SJCRH30 (cell line): ENCODE measurements around the gene PTPRM. TPM values are rescaled to one million over a fixed set of nuclear protein-coding genes. Genes with fewer than 3 reads are reported as not detected.

Experiments
- DNase-seq, 2 experiments: peaks; one replicate each; pipeline ENCODE4 v3.0.0-alpha.2; 2015 to 2020
- H3K27ac ChIP-seq: fragments of 250-450 bp; sonication (Bioruptor Pico); 2 replicates; pipeline ENCODE4 v1.5.1; 2020; ENCODE audit warnings: mild to moderate bottlenecking, moderate library complexity
- H3K27me3 ChIP-seq: fragments of 250-450 bp; sonication (Bioruptor Pico); 2 replicates; pipeline ENCODE4 v1.5.1; 2020; ENCODE audit warnings: mild to moderate bottlenecking, moderate library complexity
- H3K36me3 ChIP-seq: fragments of 250-450 bp; sonication (Bioruptor Pico); 2 replicates; pipeline ENCODE4 v1.5.1; 2020; ENCODE audit warnings: mild to moderate bottlenecking, moderate library complexity
- H3K4me1 ChIP-seq: fragments of 250-450 bp; sonication (Bioruptor Pico); 2 replicates; pipeline ENCODE4 v1.5.1; 2020; ENCODE audit warnings: mild to moderate bottlenecking, moderate library complexity
- H3K4me3 ChIP-seq: fragments of 250-450 bp; sonication (Bioruptor Pico); 2 replicates; pipeline ENCODE4 v1.5.1; 2020; ENCODE audit warnings: mild to moderate bottlenecking, moderate library complexity
- H3K9me3 ChIP-seq: fragments of 250-450 bp; sonication (Bioruptor Pico); replicated peaks from 2 replicates; pipeline ENCODE4 v1.5.1; 2020; ENCODE audit warnings: mild to moderate bottlenecking, moderate library complexity
- total RNA-seq: library from RNA; depleted of rRNA; stranded (reverse); fragments of >200 nt; shearing (Covaris generic); gene quantifications from 2 replicates; pipeline ENCODE4 v1.2.3, GENCODE V29; 2014

Gene PTPRM
- total RNA-seq, 1 experiment from 2014 or later, result 10.1 TPM

DNA sequence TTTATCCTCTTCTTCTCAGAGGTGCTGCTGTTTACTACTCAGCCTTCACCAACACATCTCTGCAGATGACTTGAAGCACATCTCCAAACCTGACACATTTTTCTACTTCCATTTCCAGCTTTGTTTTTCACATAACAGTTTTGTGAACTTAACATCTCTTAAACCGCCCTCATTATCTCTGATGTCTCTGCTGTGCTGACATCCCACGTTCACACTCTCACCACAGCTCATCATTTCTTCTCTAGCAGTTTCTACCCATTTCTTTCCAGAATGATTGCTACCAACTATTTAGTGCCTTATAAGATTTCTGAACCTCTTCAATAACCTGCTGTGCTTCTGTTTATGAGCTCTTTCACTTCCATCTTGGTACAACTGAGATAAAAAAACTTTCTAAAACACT lies 238.0 kb downstream of the PTPRM start:
- no peak for DNase-seq
- Histone ChIP-seq H3K27me3 (no peaks in the 10 kb centered on the region), H3K36me3 (no peaks in the 10 kb centered on the region), H3K9me3 (no peaks in the 10 kb centered on the region), H3K27ac (no peak overlapping the region), H3K4me3 (no peak overlapping the region), H3K4me1 (no peaks in the 10 kb centered on the region)

GRCh38 chr18:7805880-7806279 lies 238.8 kb downstream of the PTPRM start:
- no peak overlapping the region for H3K27ac ChIP-seq
- no peak overlapping the region for H3K4me3 ChIP-seq
- no peaks in the 10 kb centered on the region for H3K27me3 ChIP-seq
- DNase-seq, result no peak
- H3K36me3 ChIP-seq, result no peaks in the 10 kb centered on the region
- H3K4me1 ChIP-seq, result no peaks in the 10 kb centered on the region
- H3K9me3 ChIP-seq, result no peaks in the 10 kb centered on the region

DNA sequence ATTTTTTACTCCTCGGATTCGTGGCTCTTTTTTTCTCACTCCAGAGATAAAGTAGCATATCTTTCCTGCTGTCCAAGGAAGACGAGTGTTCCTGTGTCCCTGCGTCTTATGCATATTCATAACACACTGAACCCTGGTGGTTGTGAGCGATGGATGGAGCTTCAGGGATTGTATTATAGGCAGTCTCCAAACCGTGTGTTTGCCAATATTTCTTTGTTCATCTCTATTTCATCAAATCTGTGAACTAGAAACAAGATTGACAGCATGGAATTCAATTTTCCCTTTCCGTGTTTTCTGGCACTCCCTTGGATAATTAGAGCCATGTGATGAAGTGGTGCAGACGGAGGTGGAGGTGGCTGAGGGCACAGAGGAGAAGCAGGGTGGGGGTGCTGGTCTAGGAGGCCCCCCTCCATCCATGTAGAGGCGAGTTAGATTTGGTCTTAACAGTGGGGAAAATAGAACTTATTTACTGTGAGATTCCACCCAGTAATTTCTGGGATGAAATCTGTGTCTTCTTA lies 240.9 kb downstream of the PTPRM start:
- H3K4me1 ChIP-seq, result 0 out of 2 replicates have a peak, but pooled peaks cover 4% of the 10 kb centered on the region
- H3K36me3 ChIP-seq, result no peaks in the 10 kb centered on the region
- H3K27ac ChIP-seq, result no peak overlapping the region
- no peak for DNase-seq
- no peak overlapping the region for H3K4me3 ChIP-seq
- H3K9me3 ChIP-seq, result no peaks in the 10 kb centered on the region
- no peaks in the 10 kb centered on the region for H3K27me3 ChIP-seq

DNA sequence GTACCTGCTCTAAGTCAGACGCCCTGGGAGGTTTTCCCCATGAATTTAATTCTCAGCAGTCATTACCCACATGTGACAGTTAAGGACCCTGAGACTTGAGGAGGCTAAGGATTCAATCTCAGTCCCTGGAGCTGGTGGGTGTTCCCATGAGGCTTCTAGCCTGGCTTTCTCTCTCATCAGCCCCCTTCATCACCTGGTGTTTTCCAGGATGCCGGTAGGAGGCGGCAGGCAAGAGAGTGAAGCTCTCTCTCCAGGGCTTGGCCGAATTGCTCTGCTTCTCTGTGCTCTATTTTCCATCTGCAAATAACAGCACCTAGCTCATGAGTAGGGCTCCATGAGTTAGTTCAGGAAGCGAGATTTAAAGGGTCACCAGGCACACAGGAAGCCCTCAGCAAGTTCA lies 241.9 kb downstream of the PTPRM start:
- H3K36me3 ChIP-seq, result no peaks in the 10 kb centered on the region
- no peaks in the 10 kb centered on the region for H3K27me3 ChIP-seq
- 0 out of 2 replicates have a peak, but pooled peaks cover 4% of the 10 kb centered on the region for H3K4me1 ChIP-seq
- no peak overlapping the region for H3K4me3 ChIP-seq
- DNase-seq, result no peak
- no peaks in the 10 kb centered on the region for H3K9me3 ChIP-seq
- H3K27ac ChIP-seq, result no peak overlapping the region

DNA sequence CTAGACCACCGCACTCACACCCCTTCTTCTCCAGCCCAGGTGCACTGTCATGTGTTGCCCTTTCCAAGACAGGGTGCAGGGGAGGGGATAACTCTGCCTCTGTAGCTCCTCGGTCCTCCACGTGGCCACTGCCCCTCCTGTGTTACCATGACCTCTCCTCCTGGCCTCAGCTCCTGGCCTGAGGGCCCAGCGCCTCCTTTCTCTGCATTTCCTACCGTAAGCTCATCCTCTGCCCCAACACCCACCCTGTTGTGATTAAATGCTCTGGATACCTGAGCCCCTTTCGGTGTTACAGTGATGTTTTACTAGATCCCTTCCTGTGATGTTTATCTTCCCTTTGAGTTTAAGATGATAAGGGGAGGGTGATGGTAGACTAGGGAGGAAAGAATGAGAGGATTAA lies 242.3 kb downstream of the PTPRM start:
- Histone ChIP-seq H3K4me1 (0 out of 2 replicates have a peak, but pooled peaks cover 4% of the 10 kb centered on the region), H3K4me3 (no peak overlapping the region), H3K27me3 (no peaks in the 10 kb centered on the region), H3K27ac (no peak overlapping the region), H3K9me3 (no peaks in the 10 kb centered on the region), H3K36me3 (no peaks in the 10 kb centered on the region)
- DNase-seq, result no peak

- Histone ChIP-seq H3K27me3 (no peaks in the 10 kb centered on the region), H3K9me3 (no peaks in the 10 kb centered on the region), H3K36me3 (no peaks in the 10 kb centered on the region), H3K27ac (no peak overlapping the region), H3K4me1 (0 out of 2 replicates have a peak, but pooled peaks cover 4% of the 10 kb centered on the region), H3K4me3 (no peak overlapping the region)
- DNase-seq, result no peak
These were observed 242.9 kb downstream of the PTPRM start for GRCh38 chr18:7809978-7810377.

DNA sequence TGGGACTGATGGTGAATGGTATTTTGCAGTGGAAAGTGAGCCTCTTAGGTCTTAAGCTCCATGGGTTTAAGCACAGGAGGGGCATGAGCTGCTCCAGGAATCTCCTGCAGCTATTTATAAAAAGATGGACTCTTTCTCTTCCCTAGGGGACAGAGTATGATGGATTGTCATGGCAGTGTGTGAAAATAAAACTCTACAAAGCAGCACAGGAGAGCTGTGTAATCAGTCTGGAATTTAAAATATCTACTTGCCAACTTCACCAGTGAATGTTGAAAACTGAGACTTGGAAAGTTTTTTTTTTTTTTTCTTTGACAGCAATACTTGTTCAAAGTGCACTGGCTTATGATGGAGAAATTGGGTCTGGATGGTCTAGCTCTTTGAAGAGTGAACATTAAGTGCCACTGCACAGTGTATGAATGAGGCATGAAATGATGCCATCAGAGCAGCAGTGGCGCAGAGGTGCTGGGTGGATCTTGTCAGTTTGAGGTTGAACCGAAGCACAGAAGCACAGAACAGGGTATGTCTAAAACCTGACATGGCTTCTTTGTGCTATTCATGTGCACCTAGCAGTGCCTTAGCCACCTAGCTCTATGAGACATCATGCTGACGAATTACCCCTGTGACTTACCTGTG lies 245.4 kb downstream of the PTPRM start:
- H3K27ac ChIP-seq, result no peak overlapping the region
- no peaks in the 10 kb centered on the region for H3K9me3 ChIP-seq
- H3K27me3 ChIP-seq, result no peaks in the 10 kb centered on the region
- peak in 1 of 2 experiments; percentile 21 for DNase-seq
- H3K4me1 ChIP-seq, result 0 out of 2 replicates have a peak, but pooled peaks cover 4% of the 10 kb centered on the region
- no peak overlapping the region for H3K4me3 ChIP-seq
- H3K36me3 ChIP-seq, result no peaks in the 10 kb centered on the region

DNA sequence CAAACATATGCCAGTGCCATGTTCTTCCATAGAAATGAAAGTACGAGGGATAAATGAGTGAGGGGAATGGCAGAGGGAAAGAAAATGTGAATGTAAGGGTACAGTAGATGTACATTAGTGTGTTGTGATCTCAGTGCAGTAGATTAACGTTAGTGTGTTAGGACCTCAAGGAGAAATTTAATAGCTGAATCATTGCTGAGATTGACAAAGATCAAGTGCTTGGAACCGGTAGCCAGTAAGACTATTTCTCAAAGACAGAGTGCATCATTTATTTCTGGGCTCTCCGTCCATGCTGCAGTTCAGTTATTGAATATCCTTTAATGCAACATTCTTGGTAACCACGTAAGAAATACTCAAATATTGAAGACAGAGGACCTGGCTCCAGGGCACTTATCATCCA lies 246.0 kb downstream of the PTPRM start:
- no peak for DNase-seq
- Histone ChIP-seq H3K27me3 (no peaks in the 10 kb centered on the region), H3K9me3 (no peaks in the 10 kb centered on the region), H3K4me3 (no peak overlapping the region), H3K27ac (no peak overlapping the region), H3K4me1 (0 out of 2 replicates have a peak, but pooled peaks cover 4% of the 10 kb centered on the region), H3K36me3 (no peaks in the 10 kb centered on the region)

- Histone ChIP-seq H3K9me3 (no peaks in the 10 kb centered on the region), H3K36me3 (no peaks in the 10 kb centered on the region), H3K27ac (no peak overlapping the region), H3K4me3 (no peak overlapping the region), H3K27me3 (no peaks in the 10 kb centered on the region), H3K4me1 (0 out of 2 replicates have a peak, but pooled peaks cover 4% of the 10 kb centered on the region)
- DNase-seq, result no peak
These were observed 247.7 kb downstream of the PTPRM start for GRCh38 chr18:7814754-7815315.

DNA sequence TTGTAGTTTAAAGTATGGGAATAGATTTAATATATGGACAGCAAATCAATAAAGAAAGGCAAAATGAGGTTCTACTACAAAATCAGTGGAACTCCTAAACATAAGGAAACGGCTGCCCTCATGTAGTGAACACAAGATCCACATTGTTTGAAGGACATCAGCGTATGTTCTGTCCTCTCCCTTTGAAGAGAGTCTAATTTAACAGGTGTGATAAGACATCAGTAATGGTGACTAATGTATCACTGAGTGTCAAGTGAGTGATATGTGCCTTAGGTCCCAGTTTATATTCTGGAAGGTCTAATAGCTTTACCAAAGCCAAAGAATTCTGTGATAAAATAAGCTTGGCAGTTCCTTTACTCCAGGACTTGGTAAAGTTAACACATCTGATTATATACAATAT lies 248.7 kb downstream of the PTPRM start:
- DNase-seq, result no peak

GRCh38 chr18:7817575-7818230 lies 250.6 kb downstream of the PTPRM start:
- H3K27me3 ChIP-seq, result no peaks in the 10 kb centered on the region
- H3K9me3 ChIP-seq, result no peaks in the 10 kb centered on the region
- H3K4me1 ChIP-seq, result peaks cover 7% of the 10 kb centered on the region; the same call in 1 of the 2 replicates

More for the DNA sequence above, 248.7 kb downstream of the PTPRM start:
- no peaks in the 10 kb centered on the region for H3K27me3 ChIP-seq
- no peak overlapping the region for H3K27ac ChIP-seq
- H3K9me3 ChIP-seq, result no peaks in the 10 kb centered on the region
- H3K36me3 ChIP-seq, result no peaks in the 10 kb centered on the region
- H3K4me3 ChIP-seq, result no peak overlapping the region
- H3K4me1 ChIP-seq, result 0 out of 2 replicates have a peak, but pooled peaks cover 4% of the 10 kb centered on the region

GRCh38 chr18:7821784-7822183 lies 254.7 kb downstream of the PTPRM start:
- Histone ChIP-seq H3K27me3 (no peaks in the 10 kb centered on the region), H3K4me1 (peaks cover 7% of the 10 kb centered on the region; the same call in 1 of the 2 replicates), H3K36me3 (no peaks in the 10 kb centered on the region), H3K27ac (no peak overlapping the region), H3K9me3 (no peaks in the 10 kb centered on the region), H3K4me3 (no peak overlapping the region)
- no peak for DNase-seq

More at GRCh38 chr18:7817575-7818230, 250.6 kb downstream of the PTPRM start:
- Histone ChIP-seq H3K27ac (no peak overlapping the region), H3K4me3 (no peak overlapping the region), H3K36me3 (no peaks in the 10 kb centered on the region)
- no peak for DNase-seq

GRCh38 chr18:7822435-7823331 lies 255.6 kb downstream of the PTPRM start:
- Histone ChIP-seq H3K27ac (peak overlapping the region; percentile 50), H3K9me3 (no peaks in the 10 kb centered on the region), H3K36me3 (no peaks in the 10 kb centered on the region), H3K4me1 (peaks cover 7% of the 10 kb centered on the region; the same call in 1 of the 2 replicates), H3K4me3 (0 out of 2 replicates have a peak overlapping the region, but pooled peaks have one; percentile 12), H3K27me3 (no peaks in the 10 kb centered on the region)
- peak; percentile 21 to 47 for DNase-seq

DNA sequence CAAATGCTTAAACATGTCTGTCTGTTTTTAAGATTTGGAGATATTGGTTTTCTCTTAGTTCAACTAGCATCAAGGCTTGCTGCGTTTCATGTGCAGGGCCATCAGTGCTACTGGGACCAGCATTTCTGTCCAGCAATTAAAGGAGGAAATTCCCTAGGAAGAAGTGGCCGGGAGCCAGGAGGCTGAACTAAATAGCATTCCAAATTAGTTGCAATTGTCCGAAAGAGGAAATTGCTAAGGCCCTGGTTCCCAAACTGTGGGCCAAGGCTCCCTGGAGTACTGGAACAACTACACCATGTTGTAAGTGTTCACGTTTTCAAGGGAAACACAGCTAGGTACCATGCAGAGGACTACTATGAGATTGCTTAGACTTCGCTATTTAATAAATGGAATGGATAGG lies 257.9 kb downstream of the PTPRM start:
- no peaks in the 10 kb centered on the region for H3K36me3 ChIP-seq
- H3K27me3 ChIP-seq, result no peaks in the 10 kb centered on the region
- no peak overlapping the region for H3K27ac ChIP-seq
- peaks cover 7% of the 10 kb centered on the region; the same call in 1 of the 2 replicates for H3K4me1 ChIP-seq
- H3K4me3 ChIP-seq, result no peak overlapping the region
- no peaks in the 10 kb centered on the region for H3K9me3 ChIP-seq
- DNase-seq, result no peak
